Fibroblast of lung (primary cell): Measurements from ENCODE around the gene CALCB.

Experiments
- CTCF ChIP-seq, 2 donors: IDR thresholded peaks in 1 of 2; conservative IDR thresholded peaks in 1 of 2; 1 replicate in 1 of 2; 2 replicates in 1 of 2; pipeline ENCODE4 v1.5.1; 2011 to 2012; ENCODE audit warnings: low read length in 2 of 2, control low read depth in 1 of 2, inconsistent platforms in 1 of 2, low read depth in 1 of 2, mild to moderate bottlenecking in 1 of 2
- EZH2 ChIP-seq: IDR thresholded peaks from 2 replicates; pipeline ENCODE4 v1.5.1; 2012; ENCODE audit warnings: low read length, control low read depth, mild to moderate bottlenecking; ENCODE audit errors: missing control alignments

- TF ChIP-seq EZH2 (no peak), CTCF (conservative IDR thresholded peaks at IDR 0.05 in 1 of 2, IDR thresholded peaks at IDR 0.05 in 1 of 2; ENCODE audit: low read depth in 1 of 2, low read length in 2 of 2) (no peak)
These were observed 1.7 kb upstream of the CALCB start for GRCh38 chr11:15071556-15072255.
